LHCN-M2 (cell line): ENCODE measurements around the gene TMEM126B. TPM values are rescaled to one million over a fixed set of nuclear protein-coding genes. Genes with fewer than 3 reads are reported as not detected.

Source experiments
- DNase-seq: peaks from one replicate; pipeline ENCODE4 v3.0.0-alpha.2; 2012; ENCODE audit warnings: low read depth
- total RNA-seq: library from RNA; depleted of rRNA; stranded (reverse); fragments of >200 nt; gene quantifications from 2 replicates; pipeline ENCODE4 v1.2.3, GENCODE V29; 2014; rRNA removed

TMEM126B gene
- total RNA-seq, 1 experiment from 2014 or later, result 86.6 TPM

GRCh38 chr11:85682330-85683305 lies 54.2 kb downstream of the TMEM126B start:
- peak; percentile 66 for DNase-seq

- peak; percentile 81 for DNase-seq
These were observed 56.9 kb downstream of the TMEM126B start for GRCh38 chr11:85685125-85685819.

GRCh38 chr11:85685820-85686459 lies 57.5 kb downstream of the TMEM126B start, which contains the start of gene CCDC89:
TSS of gene CCDC89 (minus strand) at chr11:85686195. CDS start at chr11:85686130, 65 bp downstream.
- DNase-seq, result peak; percentile 99

Other genes starting within 250 kb of the TMEM126B start
- 0.17 TPM in 1 of 2 replicates, not detected in the other for gene DLG2, start 1.2 kb upstream of the TMEM126B start, total RNA-seq
- gene TMEM126A, start 19.4 kb downstream of the TMEM126B start, total RNA-seq, result 36.7 and 42.4 TPM in 2 replicates
- gene CREBZF, start 36.5 kb downstream of the TMEM126B start, total RNA-seq, result 33.8 and 37.4 TPM in 2 replicates
- gene CCDC89, start 57.6 kb downstream of the TMEM126B start, total RNA-seq, result 6.6 and 7.4 TPM in 2 replicates
- gene SYTL2, start 182.5 kb downstream of the TMEM126B start, total RNA-seq, result 75.8 and 84.4 TPM in 2 replicates
- 0.06 TPM in 1 of 2 replicates, not detected in the other for gene CCDC83, start 226.8 kb downstream of the TMEM126B start, total RNA-seq